GM18511 (cell line): ENCODE results near the gene TTC39C.
"Not testable (repeated sequence)": the region's sequence is repeated elsewhere in the genome, so short reads cannot be mapped to it uniquely, and the experiment has no call there.

Experiments used
- ATAC-seq: cut with Tn5 transposase; IDR thresholded peaks from one replicate; pipeline ENCODE4 v1.9.1; 2021; ENCODE audit warnings: mild to moderate bottlenecking, moderate library complexity; ENCODE audit not compliant: unreplicated experiment

Gene TTC39C

GRCh38 chr18:24118750-24119577 lies 104.4 kb downstream of the TTC39C start:
- peak; percentile 82 for ATAC-seq

- ATAC-seq, result no peak
Measured at GRCh38 chr18:24120676-24121075, 106.1 kb downstream of the TTC39C start.

GRCh38 chr18:24121625-24122024 lies 107.1 kb downstream of the TTC39C start:
- ATAC-seq, result no peak

- ATAC-seq, result no peak
Measured at GRCh38 chr18:24126155-24126961, 111.8 kb downstream of the TTC39C start.

- no peak for ATAC-seq
Measured at GRCh38 chr18:24127735-24128134, 113.2 kb downstream of the TTC39C start.

- ATAC-seq, result no peak
Measured at GRCh38 chr18:24128700-24129099, 114.1 kb downstream of the TTC39C start.

GRCh38 chr18:24130494-24130893 lies 115.9 kb downstream of the TTC39C start:
- ATAC-seq, result no peak

- ATAC-seq, result no peak
Measured at GRCh38 chr18:24136967-24137373, 122.4 kb downstream of the TTC39C start.

- ATAC-seq, result peak; percentile 15
Measured at GRCh38 chr18:24138409-24138788, 123.8 kb downstream of the TTC39C start.

GRCh38 chr18:24138789-24139616 lies 124.4 kb downstream of the TTC39C start, which contains the start of gene CABYR:
Gene CABYR, plus strand, starts transcription at chr18:24139062. Its CDS starts 4,053 bp downstream, at chr18:24143115.
- ATAC-seq, result peak; percentile 95

GRCh38 chr18:24140697-24141096 lies 126.1 kb downstream of the TTC39C start:
- ATAC-seq, result no peak

- ATAC-seq, result no peak
Measured at GRCh38 chr18:24142376-24142775, 127.8 kb downstream of the TTC39C start.

- not testable (repeated sequence) for ATAC-seq
Measured at GRCh38 chr18:24149591-24149990, 135.0 kb downstream of the TTC39C start.

- no peak for ATAC-seq
Measured at GRCh38 chr18:24153397-24153796, 138.8 kb downstream of the TTC39C start.

- ATAC-seq, result no peak
Measured at GRCh38 chr18:24157855-24158254, 143.3 kb downstream of the TTC39C start.

GRCh38 chr18:24160086-24160485 lies 145.5 kb downstream of the TTC39C start:
- ATAC-seq, result no peak

- ATAC-seq, result no peak
Measured at GRCh38 chr18:24161304-24161703, 146.8 kb downstream of the TTC39C start.

GRCh38 chr18:24168496-24168895 lies 153.9 kb downstream of the TTC39C start:
- no peak for ATAC-seq

- ATAC-seq, result no peak
Measured at GRCh38 chr18:24170360-24170759, 155.8 kb downstream of the TTC39C start.

GRCh38 chr18:24173997-24174396 lies 159.4 kb downstream of the TTC39C start:
- ATAC-seq, result no peak
